ENCODE results near the gene LRRC26.

LRRC26 gene

DNA sequence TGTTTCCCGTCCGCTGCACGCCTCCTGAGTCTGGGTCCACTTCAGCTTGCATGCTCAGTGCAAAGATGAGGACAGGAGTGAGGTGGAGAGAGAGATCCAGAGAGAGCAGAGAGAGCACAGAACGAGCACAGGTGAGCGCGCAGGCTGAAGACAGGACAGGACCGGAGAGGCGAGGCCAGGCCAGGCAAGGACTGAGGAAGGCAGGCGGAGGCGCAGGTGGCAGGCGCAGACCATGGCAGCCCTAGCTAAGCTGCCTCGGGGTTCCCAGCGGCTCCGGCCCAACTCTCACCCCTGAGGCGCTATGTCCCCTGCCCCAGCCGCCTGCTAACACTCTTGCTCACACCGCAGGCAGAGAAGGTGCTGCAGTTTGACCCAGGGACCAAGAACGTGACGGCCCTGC is 21.2 kb downstream of the LRRC26 start:
- Histone ChIP-seq H3K4me3 (ENCODE audit: low read length) (no peak overlapping the region), H3K36me3 (ENCODE audit: control insufficient read depth, insufficient read depth, low read length) (no peaks in the 10 kb centered on the region), H3K27ac (ENCODE audit: low read length) (no peak overlapping the region), H3K9me3 (ENCODE audit: control insufficient read depth, insufficient read depth, low read length) (no peaks in the 10 kb centered on the region), H3K4me1 (ENCODE audit: control insufficient read depth, insufficient read depth, low read length) (peaks cover 3% of the 10 kb centered on the region; the same call in 1 of the 2 replicates), H3K27me3 (ENCODE audit: control insufficient read depth, insufficient read depth, low read length) (no peaks in the 10 kb centered on the region)
- no peak for DNase-seq (ENCODE audit: low read depth, low spot score)
- WGBS (ENCODE audit: insufficient coverage, insufficient read length): no CpG with 5 or more reads among the region's 19 CpGs

DNA sequence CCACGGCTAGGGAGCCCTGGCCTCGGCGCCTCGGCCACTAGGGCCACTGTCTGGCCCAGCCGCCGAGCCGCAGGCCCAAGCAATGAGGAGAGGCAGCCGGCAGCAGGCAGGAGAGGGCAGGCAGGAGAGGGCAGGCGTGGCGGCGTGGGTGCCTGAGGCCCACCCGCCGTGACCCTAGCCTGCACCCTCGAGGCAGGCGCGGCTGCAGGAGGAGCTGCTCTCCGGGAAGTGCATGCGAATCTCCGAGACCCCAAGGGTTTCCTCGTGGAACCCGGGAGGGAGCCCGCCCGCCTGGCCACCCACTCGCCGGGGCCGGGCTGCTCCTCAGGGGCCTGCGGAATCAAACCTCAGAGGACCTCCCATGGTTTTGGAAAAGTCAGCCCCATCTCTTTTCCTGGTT is 21.6 kb downstream of the LRRC26 start:
- Histone ChIP-seq H3K4me1 (ENCODE audit: control insufficient read depth, insufficient read depth, low read length) (peaks cover 3% of the 10 kb centered on the region; the same call in 1 of the 2 replicates), H3K4me3 (ENCODE audit: low read length) (no peak overlapping the region), H3K27ac (ENCODE audit: low read length) (no peak overlapping the region), H3K36me3 (ENCODE audit: control insufficient read depth, insufficient read depth, low read length) (no peaks in the 10 kb centered on the region), H3K9me3 (ENCODE audit: control insufficient read depth, insufficient read depth, low read length) (no peaks in the 10 kb centered on the region), H3K27me3 (ENCODE audit: control insufficient read depth, insufficient read depth, low read length) (no peaks in the 10 kb centered on the region)
- no CpG with 5 or more reads among the region's 27 CpGs for WGBS (ENCODE audit: insufficient coverage, insufficient read length)
- DNase-seq (ENCODE audit: low read depth, low spot score): no peak

DNA sequence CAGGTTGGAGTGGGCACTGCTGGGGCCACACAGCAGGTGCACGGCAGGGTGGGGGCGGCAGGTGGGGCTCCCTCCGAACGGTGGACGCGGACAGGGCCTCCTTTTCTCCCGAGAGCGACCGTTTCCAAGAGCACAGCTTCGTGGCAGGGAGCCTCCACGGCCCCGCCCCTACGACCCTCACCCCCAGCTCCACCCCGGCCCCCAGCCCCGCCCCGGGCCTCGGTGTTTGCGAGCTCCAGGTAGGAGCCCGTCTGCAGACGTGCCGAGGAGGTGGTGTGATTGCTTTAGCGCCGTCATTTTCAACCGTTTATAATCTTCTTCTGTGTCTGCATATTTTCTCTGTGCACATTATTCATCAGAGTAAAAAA is 22.1 kb downstream of the LRRC26 start:
- Histone ChIP-seq H3K9me3 (ENCODE audit: control insufficient read depth, insufficient read depth, low read length) (no peaks in the 10 kb centered on the region), H3K4me1 (ENCODE audit: control insufficient read depth, insufficient read depth, low read length) (peaks cover 3% of the 10 kb centered on the region; the same call in 1 of the 2 replicates), H3K27ac (ENCODE audit: low read length) (no peak overlapping the region), H3K4me3 (ENCODE audit: low read length) (no peak overlapping the region), H3K36me3 (ENCODE audit: control insufficient read depth, insufficient read depth, low read length) (no peaks in the 10 kb centered on the region), H3K27me3 (ENCODE audit: control insufficient read depth, insufficient read depth, low read length) (no peaks in the 10 kb centered on the region)
- no peak for DNase-seq (ENCODE audit: low read depth, low spot score)
- WGBS (ENCODE audit: insufficient coverage, insufficient read length): no CpG with 5 or more reads among the region's 24 CpGs

DNA sequence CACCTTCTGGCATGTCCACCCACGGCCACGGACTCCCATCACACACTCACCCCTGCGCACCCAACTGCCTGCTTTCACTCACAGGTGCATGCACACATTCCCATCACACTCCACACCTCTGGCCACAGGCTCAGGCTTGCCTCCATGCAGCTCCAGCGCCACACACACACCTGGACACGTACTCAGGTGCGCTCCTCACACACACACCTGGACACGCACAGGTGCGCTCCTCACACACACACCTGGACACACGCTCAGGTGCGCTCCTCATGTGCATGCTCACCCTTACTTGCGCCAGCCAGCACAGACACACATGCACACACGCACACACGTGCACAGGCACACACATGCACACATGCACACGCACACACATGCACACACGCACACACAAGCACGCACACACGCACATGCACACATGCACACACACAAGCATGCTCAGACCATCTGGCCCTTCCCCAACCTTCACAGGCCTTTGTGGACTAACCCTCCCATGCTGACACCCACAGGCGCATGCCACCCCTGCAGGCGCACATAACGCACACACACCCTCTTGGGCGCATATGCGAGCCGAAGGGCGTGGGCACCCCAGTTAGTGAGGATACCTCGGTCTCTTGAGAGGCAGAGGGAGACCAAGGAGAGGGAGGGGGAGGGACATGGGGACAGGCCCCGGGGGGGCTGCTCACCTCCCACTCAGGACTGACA is 22.6 kb downstream of the LRRC26 start:
- H3K4me1 ChIP-seq (ENCODE audit: control insufficient read depth, insufficient read depth, low read length): peaks cover 3% of the 10 kb centered on the region; the same call in 1 of the 2 replicates
- H3K9me3 ChIP-seq (ENCODE audit: control insufficient read depth, insufficient read depth, low read length): no peaks in the 10 kb centered on the region
- no peaks in the 10 kb centered on the region for H3K27me3 ChIP-seq (ENCODE audit: control insufficient read depth, insufficient read depth, low read length)
- H3K27ac ChIP-seq (ENCODE audit: low read length): no peak overlapping the region
- DNase-seq (ENCODE audit: low read depth, low spot score): no peak
- no peaks in the 10 kb centered on the region for H3K36me3 ChIP-seq (ENCODE audit: control insufficient read depth, insufficient read depth, low read length)
- WGBS (ENCODE audit: insufficient coverage, insufficient read length): no CpG with 5 or more reads among the region's 26 CpGs
- no peak overlapping the region for H3K4me3 ChIP-seq (ENCODE audit: low read length)

DNA sequence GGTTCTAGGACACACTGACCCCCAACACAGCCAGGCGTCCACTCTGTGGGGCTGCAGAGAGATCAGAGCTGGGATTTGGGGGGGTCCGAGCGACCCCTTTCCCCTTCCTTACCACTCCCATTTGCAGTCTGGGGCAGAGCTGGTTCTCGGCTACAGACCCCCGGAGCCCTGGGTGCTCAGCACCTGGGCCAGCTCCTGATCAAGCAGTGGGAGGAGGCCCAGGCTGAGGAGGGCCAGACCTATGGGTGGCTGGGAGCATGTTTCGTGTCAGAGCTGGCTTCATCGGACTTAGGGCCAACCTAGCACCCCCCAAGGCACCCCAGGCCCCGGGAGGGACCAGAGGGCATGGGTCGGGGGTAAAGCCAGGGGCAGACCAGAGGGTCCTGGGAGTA is 23.3 kb downstream of the LRRC26 start:
- Histone ChIP-seq H3K4me1 (ENCODE audit: control insufficient read depth, insufficient read depth, low read length) (peaks cover 3% of the 10 kb centered on the region; the same call in 1 of the 2 replicates), H3K27me3 (ENCODE audit: control insufficient read depth, insufficient read depth, low read length) (no peaks in the 10 kb centered on the region), H3K4me3 (ENCODE audit: low read length) (no peak overlapping the region), H3K27ac (ENCODE audit: low read length) (no peak overlapping the region), H3K9me3 (ENCODE audit: control insufficient read depth, insufficient read depth, low read length) (no peaks in the 10 kb centered on the region), H3K36me3 (ENCODE audit: control insufficient read depth, insufficient read depth, low read length) (no peaks in the 10 kb centered on the region)
- no peak for DNase-seq (ENCODE audit: low read depth, low spot score)
- WGBS (ENCODE audit: insufficient coverage, insufficient read length): no CpG with 5 or more reads among the region's 9 CpGs

DNA sequence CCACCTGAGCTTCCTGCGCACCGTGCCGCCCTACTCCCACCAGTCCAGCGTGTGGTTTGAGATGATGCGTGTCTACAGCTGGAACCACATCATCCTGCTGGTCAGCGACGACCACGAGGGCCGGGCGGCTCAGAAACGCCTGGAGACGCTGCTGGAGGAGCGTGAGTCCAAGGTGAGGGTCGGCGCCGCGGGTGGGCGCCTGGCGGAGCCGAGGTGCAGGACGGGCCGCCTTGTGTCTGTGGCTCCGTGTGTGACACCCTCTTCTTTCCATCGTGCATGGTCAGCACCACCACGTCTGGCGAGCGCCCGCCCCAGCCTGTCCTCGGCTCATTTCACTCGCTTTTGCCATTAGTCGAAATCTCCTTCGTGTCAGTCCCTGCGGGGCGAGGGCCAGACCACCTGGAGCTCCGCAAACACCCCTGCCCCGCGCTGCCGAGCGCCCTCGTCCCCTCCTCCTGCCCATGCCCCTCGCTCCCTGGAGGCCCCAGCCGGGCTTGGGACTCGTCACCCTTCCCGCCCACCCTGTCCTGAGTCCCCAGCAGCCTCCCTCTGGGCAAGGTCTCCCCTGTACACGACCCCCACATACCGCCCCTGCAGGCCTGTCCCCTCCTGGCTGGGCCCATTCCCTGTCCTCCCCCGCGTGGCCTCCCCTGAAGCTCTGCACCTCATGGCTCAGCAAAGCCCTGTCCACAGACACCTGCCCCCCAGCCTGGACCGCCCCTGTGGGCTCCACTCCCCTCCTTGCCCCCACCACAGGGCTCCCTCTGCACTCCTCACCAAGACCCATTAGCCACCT is 23.9 kb downstream of the LRRC26 start:
- no peak for DNase-seq (ENCODE audit: low read depth, low spot score)
- WGBS (ENCODE audit: insufficient coverage, insufficient read length): no CpG with 5 or more reads among the region's 49 CpGs

DNA sequence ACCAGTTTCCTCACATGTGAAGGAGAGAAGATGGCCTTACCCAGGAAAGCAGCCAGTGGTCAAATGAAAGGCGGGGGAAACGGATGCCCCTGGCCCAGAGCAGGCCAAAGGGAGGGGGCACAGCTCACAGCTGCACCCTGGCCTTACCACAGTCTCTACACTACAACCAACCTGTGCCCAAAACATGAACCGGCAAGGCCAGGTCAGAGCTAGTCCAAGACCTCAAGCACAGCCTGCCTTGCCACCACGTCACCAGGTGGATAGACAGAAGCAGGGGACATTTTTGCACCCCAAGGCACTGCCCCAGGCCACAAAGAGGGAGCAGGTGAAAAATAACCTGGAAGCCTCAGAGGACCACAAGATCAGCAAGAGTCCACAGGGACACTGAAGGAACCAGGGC is 26.4 kb downstream of the LRRC26 start:
- Histone ChIP-seq H3K36me3 (ENCODE audit: control insufficient read depth, insufficient read depth, low read length) (no peaks in the 10 kb centered on the region), H3K27ac (ENCODE audit: low read length) (no peak overlapping the region), H3K4me1 (ENCODE audit: control insufficient read depth, insufficient read depth, low read length) (peaks cover 7% of the 10 kb centered on the region), H3K4me3 (ENCODE audit: low read length) (no peak overlapping the region), H3K9me3 (ENCODE audit: control insufficient read depth, insufficient read depth, low read length) (no peaks in the 10 kb centered on the region), H3K27me3 (ENCODE audit: control insufficient read depth, insufficient read depth, low read length) (peaks cover 18% of the 10 kb centered on the region)
- no peak for DNase-seq (ENCODE audit: low read depth, low spot score)
- whole genome bisulfite sequencing (ENCODE audit: insufficient coverage, insufficient read length): no CpG with 5 or more reads among the region's 4 CpGs

More for the DNA sequence above, 23.9 kb downstream of the LRRC26 start:
- no peak overlapping the region for H3K27ac ChIP-seq (ENCODE audit: low read length)
- no peaks in the 10 kb centered on the region for H3K9me3 ChIP-seq (ENCODE audit: control insufficient read depth, insufficient read depth, low read length)
- H3K4me3 ChIP-seq (ENCODE audit: low read length): no peak overlapping the region
- peaks cover 3% of the 10 kb centered on the region; the same call in 1 of the 2 replicates for H3K4me1 ChIP-seq (ENCODE audit: control insufficient read depth, insufficient read depth, low read length)
- H3K36me3 ChIP-seq (ENCODE audit: control insufficient read depth, insufficient read depth, low read length): no peaks in the 10 kb centered on the region
- no peaks in the 10 kb centered on the region; the same call in 1 of the 2 replicates for H3K27me3 ChIP-seq (ENCODE audit: control insufficient read depth, insufficient read depth, low read length)

DNA sequence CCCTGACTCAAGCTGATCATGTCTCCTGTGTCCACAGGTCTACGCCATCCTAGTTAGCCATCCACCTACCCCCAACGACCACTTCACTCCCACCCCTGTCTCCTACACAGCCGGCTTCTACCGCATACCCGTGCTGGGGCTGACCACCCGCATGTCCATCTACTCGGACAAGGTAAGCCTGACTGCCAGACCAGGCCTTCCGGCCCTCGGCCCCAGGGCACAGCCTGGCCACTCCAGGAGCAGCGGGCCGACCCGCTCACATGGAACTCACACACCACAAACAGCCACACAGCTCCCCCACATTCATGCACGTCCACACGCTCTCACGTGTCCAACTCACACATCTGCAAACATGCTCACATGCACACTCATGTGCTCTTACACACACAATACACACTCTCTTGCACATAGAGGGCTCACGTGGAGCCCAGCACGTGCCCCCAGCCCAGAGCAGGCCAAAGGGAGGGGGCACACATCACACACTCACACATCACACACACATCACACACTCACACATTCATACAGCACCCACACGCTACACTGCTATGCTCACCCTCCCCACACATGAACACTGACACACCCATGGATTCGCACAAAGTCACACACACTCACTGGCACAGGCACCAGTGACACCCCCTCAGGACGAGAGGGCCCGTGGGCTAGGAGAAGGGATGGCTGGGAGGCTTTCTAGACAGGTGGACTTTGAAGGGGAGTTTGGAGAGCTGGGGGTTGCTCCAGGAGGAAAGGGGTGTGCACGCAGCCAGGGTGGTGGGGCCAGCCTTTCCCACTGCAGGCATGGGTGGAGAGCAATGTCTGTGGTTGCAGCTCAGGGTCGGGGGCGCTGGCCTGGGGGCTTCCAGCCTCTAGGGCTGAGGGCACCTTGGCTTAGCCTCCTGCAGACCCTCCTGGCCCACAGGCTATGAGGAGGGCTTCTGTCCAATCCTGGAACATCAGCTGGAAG is 27.6 kb downstream of the LRRC26 start:
- no CpG with 5 or more reads among the region's 24 CpGs for WGBS (ENCODE audit: insufficient coverage, insufficient read length)
- no peaks in the 10 kb centered on the region for H3K36me3 ChIP-seq (ENCODE audit: control insufficient read depth, insufficient read depth, low read length)
- no peak overlapping the region for H3K4me3 ChIP-seq (ENCODE audit: low read length)
- no peak overlapping the region for H3K27ac ChIP-seq (ENCODE audit: low read length)
- H3K27me3 ChIP-seq (ENCODE audit: control insufficient read depth, insufficient read depth, low read length): peaks cover 22% of the 10 kb centered on the region
- DNase-seq (ENCODE audit: low read depth, low spot score): no peak
- H3K4me1 ChIP-seq (ENCODE audit: control insufficient read depth, insufficient read depth, low read length): peaks cover 6% of the 10 kb centered on the region
- H3K9me3 ChIP-seq (ENCODE audit: control insufficient read depth, insufficient read depth, low read length): no peaks in the 10 kb centered on the region

DNA sequence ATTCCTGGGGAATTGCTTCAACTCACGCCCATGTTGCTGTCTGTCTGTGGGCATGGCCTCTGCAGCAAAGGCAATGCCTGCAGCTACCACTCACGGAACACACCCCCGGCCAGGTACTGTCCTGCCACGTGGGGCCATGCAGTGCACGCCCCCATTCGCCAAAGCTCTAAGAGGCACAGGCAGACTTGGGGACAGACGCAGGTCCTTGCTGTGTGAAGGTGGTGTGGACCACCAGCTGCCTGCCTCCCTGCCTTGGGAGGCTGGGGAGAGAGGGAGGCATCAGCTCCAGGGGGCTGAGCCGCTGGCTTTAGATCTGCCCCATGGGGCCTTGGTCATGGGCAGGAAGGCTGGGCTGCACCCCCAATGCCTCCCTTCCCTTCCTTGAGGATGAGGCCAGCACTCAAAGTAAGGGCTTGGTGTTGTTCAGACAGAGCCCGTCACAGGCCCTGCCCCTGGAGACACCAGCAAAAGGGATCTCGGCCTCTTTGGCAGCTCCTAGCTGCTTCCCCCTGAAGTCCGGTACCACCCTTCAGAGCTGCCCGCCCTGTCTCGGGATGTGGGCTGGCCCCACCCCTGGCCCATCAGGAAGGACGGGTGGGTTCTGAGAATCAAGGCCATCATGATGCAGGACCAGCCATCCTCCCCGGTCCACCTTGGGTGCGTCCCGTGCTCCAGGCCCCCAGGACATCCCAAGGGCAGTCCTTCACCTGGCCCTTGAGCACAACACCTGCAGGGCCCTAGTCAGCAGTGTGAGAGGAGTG is 28.6 kb downstream of the LRRC26 start:
- no peaks in the 10 kb centered on the region for H3K36me3 ChIP-seq (ENCODE audit: control insufficient read depth, insufficient read depth, low read length)
- H3K27me3 ChIP-seq (ENCODE audit: control insufficient read depth, insufficient read depth, low read length): peaks cover 24% of the 10 kb centered on the region
- no CpG with 5 or more reads among the region's 17 CpGs for WGBS (ENCODE audit: insufficient coverage, insufficient read length)
- no peak overlapping the region for H3K4me3 ChIP-seq (ENCODE audit: low read length)
- no peaks in the 10 kb centered on the region for H3K9me3 ChIP-seq (ENCODE audit: control insufficient read depth, insufficient read depth, low read length)
- no peak overlapping the region for H3K27ac ChIP-seq (ENCODE audit: low read length)
- peaks cover 5% of the 10 kb centered on the region; the same call in 1 of the 2 replicates for H3K4me1 ChIP-seq (ENCODE audit: control insufficient read depth, insufficient read depth, low read length)
- no peak for DNase-seq (ENCODE audit: low read depth, low spot score)

Measured in iPS DF 6.9 (cell line).